DOHH2 (cell line): ENCODE measurements around the gene CD164.

Experiments
- CTCF ChIP-seq: fragments of 200-600 bp; sonication (generic); IDR thresholded peaks from one replicate; pipeline ENCODE4 v1.5.1; 2014; ENCODE audit warnings: antibody characterized with exemption, mild to moderate bottlenecking, low read depth, low read length; ENCODE audit not compliant: poor library complexity, severe bottlenecking
- EZH2phosphoT487 ChIP-seq: fragments of 200-600 bp; sonication (generic); IDR thresholded peaks from 2 replicates; pipeline ENCODE4 v1.6.1; 2017; ENCODE audit warnings: borderline replicate concordance, mild to moderate bottlenecking, antibody characterized with exemption, low read length, moderate library complexity, mixed read lengths

- TF ChIP-seq CTCF (no peak), EZH2phosphoT487 (no peak)
Observed at GRCh38 chr6:109429496-109429895, 47.2 kb upstream of the CD164 start.
